ENCODE measurements around the gene RTF1.

GRCh38 chr15:41506796-41507341 lies 90.0 kb downstream of the RTF1 start:
- TF ChIP-seq, protein P1, sequence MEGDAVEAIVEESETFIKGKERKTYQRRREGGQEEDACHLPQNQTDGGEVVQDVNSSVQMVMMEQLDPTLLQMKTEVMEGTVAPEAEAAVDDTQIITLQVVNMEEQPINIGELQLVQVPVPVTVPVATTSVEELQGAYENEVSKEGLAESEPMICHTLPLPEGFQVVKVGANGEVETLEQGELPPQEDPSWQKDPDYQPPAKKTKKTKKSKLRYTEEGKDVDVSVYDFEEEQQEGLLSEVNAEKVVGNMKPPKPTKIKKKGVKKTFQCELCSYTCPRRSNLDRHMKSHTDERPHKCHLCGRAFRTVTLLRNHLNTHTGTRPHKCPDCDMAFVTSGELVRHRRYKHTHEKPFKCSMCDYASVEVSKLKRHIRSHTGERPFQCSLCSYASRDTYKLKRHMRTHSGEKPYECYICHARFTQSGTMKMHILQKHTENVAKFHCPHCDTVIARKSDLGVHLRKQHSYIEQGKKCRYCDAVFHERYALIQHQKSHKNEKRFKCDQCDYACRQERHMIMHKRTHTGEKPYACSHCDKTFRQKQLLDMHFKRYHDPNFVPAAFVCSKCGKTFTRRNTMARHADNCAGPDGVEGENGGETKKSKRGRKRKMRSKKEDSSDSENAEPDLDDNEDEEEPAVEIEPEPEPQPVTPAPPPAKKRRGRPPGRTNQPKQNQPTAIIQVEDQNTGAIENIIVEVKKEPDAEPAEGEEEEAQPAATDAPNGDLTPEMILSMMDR (IDR thresholded peaks at IDR 0.05), result peak in 4 of 6 experiments; percentile 5 to 38 (median 23)
- no peak for TF ChIP-seq POLR2A (IDR thresholded peaks at IDR 0.05)

All from Peyer's patch (tissue), 4 donors.